SK-N-MC (cell line): ENCODE data around the gene CUX1.

Experiments
- DNase-seq: peaks from one replicate; pipeline ENCODE4 v3.0.0-alpha.2; 2011; ENCODE audit warnings: low read depth, low spot score
- H3K27ac ChIP-seq: fragments of 200-600 bp; sonication (generic); 2 replicates; pipeline ENCODE4 v1.5.1; 2016; ENCODE audit warnings: mixed run types
- H3K36me3 ChIP-seq: fragments of 200-600 bp; sonication (generic); 2 replicates; pipeline ENCODE4 v1.6.1; 2017; ENCODE audit warnings: antibody characterized with exemption, low read length, mixed read lengths; ENCODE audit not compliant: insufficient read depth
- H3K4me3 ChIP-seq: fragments of 200-600 bp; sonication (generic); 2 replicates; pipeline ENCODE4 v1.5.1; 2016
- H3K9ac ChIP-seq: fragments of 200-600 bp; sonication (generic); 2 replicates; pipeline ENCODE4 v1.8.0; 2017; ENCODE audit warnings: mixed run types, mixed read lengths; ENCODE audit not compliant: insufficient read length
- H3K9me3 ChIP-seq: fragments of 200-600 bp; sonication (generic); 2 replicates; pipeline ENCODE4 v1.6.1; 2017; ENCODE audit warnings: low read depth, mild to moderate bottlenecking, antibody characterized with exemption, low read length, moderate library complexity, mixed read lengths
- EZH2 ChIP-seq: fragments of 200-600 bp; sonication (generic); IDR thresholded peaks from one replicate; pipeline ENCODE4 v1.6.1; 2017; ENCODE audit warnings: antibody characterized with exemption
- FOXP2 ChIP-seq: optimal IDR thresholded peaks from 2 replicates; pipeline ENCODE3; 2011; ENCODE audit warnings: mild to moderate bottlenecking, moderate library complexity; ENCODE audit not compliant: insufficient read depth; ENCODE audit errors: extremely low read length, control extremely low read depth
- POLR2AphosphoS5 ChIP-seq: IDR thresholded peaks from 2 replicates; pipeline ENCODE4 v1.6.1; 2012; ENCODE audit warnings: mild to moderate bottlenecking, low read depth, low read length, borderline replicate concordance

The CUX1 gene

GRCh38 chr7:102262546-102262945 lies 445.1 kb downstream of the CUX1 start:
- Histone ChIP-seq H3K9me3 (no peaks in the 10 kb centered on the region), H3K9ac (no peak overlapping the region), H3K27ac (no peak overlapping the region), H3K36me3 (no peaks in the 10 kb centered on the region), H3K4me3 (no peak overlapping the region)
- no peak for DNase-seq
- no peak for TF ChIP-seq FOXP2
- TF ChIP-seq POLR2AphosphoS5: no peak
- no peak for TF ChIP-seq EZH2

GRCh38 chr7:102264367-102264891 lies 447.0 kb downstream of the CUX1 start:
- no peak overlapping the region for H3K4me3 ChIP-seq
- DNase-seq: no peak
- H3K36me3 ChIP-seq: no peaks in the 10 kb centered on the region
- H3K27ac ChIP-seq: no peak overlapping the region
- H3K9me3 ChIP-seq: no peaks in the 10 kb centered on the region
- no peak overlapping the region for H3K9ac ChIP-seq
- TF ChIP-seq FOXP2: no peak
- no peak for TF ChIP-seq EZH2
- no peak for TF ChIP-seq POLR2AphosphoS5

GRCh38 chr7:102266541-102266940 lies 449.1 kb downstream of the CUX1 start:
- TF ChIP-seq POLR2AphosphoS5 (no peak), FOXP2 (no peak), EZH2 (no peak)
- H3K27ac ChIP-seq: no peak overlapping the region
- H3K4me3 ChIP-seq: no peak overlapping the region
- H3K9ac ChIP-seq: no peak overlapping the region
- H3K36me3 ChIP-seq: no peaks in the 10 kb centered on the region
- DNase-seq: no peak
- no peaks in the 10 kb centered on the region for H3K9me3 ChIP-seq

DNA sequence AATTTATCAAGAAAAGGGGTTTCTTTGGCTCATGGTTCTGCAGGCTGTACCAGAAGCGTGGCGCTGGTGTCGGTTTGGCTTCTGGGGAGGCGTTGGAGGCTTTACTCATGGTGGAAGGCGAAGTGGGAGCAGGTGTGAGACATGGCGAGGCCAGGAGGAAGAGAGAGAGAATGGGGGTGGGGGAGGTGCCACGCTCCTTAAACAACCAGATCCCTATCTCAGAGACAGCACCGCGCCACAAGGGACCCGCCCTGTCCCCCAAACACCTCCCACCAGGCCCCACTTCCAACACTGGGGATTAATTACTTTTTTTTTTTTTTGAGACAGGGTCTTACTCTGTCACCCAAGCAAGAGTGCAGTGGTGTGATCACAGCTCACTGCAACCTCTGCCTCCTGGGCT lies 451.2 kb downstream of the CUX1 start:
- Histone ChIP-seq H3K36me3 (no peaks in the 10 kb centered on the region), H3K9ac (no peak overlapping the region), H3K9me3 (no peaks in the 10 kb centered on the region), H3K4me3 (no peak overlapping the region), H3K27ac (no peak overlapping the region)
- TF ChIP-seq FOXP2 (no peak), POLR2AphosphoS5 (no peak), EZH2 (no peak)
- no peak for DNase-seq

GRCh38 chr7:102270178-102270887 lies 452.9 kb downstream of the CUX1 start:
- Histone ChIP-seq H3K4me3 (no peak overlapping the region), H3K9me3 (no peaks in the 10 kb centered on the region), H3K36me3 (no peaks in the 10 kb centered on the region), H3K9ac (no peak overlapping the region), H3K27ac (no peak overlapping the region)
- TF ChIP-seq FOXP2 (no peak), EZH2 (no peak), POLR2AphosphoS5 (no peak)
- DNase-seq: no peak

- Histone ChIP-seq H3K36me3 (no peaks in the 10 kb centered on the region), H3K4me3 (no peak overlapping the region), H3K9ac (no peak overlapping the region), H3K27ac (no peak overlapping the region), H3K9me3 (no peaks in the 10 kb centered on the region)
- DNase-seq: no peak
- TF ChIP-seq FOXP2 (no peak), POLR2AphosphoS5 (no peak), EZH2 (no peak)
These were observed 453.9 kb downstream of the CUX1 start for GRCh38 chr7:102271158-102271798.

DNA sequence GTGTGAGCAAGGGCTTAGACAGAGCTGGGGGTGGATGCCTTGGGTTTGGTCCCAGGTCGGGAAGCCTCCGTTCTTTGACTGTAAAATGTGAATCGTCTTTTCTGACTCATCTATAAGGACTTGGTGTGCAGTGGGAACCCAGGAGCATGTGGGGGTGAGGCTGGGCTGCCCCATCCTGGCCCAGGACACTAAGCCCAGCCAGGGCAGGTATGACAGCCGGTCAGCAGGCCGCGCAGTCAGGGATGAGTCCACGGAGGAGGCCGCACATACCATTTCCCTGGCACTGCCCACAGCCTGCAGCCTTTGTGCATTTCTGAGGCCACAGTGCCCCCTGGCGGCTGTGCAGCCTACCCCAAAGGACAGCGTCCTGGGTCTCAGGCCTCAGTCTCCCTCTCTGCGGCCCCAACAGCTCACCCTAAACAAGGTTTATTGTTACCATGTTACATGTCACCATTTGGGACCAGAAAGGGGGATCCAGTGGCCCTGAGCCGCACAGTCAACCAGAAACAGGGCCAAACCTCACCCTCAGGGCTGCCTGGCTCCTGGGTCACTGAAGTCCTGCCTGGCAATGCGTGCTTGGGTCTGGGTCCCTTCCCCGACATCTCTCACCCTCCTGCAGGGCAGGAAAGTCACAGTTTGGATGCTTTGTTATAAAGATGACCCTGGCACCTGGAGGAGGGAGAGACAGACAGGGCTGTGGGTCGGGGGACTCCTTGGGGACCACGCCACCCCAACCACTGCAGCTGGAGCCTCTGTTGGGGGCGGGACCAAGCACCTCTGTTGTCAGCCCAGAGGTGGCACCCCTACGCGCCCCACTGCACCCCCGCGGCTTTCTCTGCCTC lies 454.9 kb downstream of the CUX1 start:
- Histone ChIP-seq H3K9ac (no peak overlapping the region), H3K9me3 (no peaks in the 10 kb centered on the region), H3K27ac (no peak overlapping the region), H3K4me3 (no peak overlapping the region), H3K36me3 (no peaks in the 10 kb centered on the region)
- no peak for TF ChIP-seq FOXP2
- no peak for TF ChIP-seq EZH2
- DNase-seq: no peak

DNA sequence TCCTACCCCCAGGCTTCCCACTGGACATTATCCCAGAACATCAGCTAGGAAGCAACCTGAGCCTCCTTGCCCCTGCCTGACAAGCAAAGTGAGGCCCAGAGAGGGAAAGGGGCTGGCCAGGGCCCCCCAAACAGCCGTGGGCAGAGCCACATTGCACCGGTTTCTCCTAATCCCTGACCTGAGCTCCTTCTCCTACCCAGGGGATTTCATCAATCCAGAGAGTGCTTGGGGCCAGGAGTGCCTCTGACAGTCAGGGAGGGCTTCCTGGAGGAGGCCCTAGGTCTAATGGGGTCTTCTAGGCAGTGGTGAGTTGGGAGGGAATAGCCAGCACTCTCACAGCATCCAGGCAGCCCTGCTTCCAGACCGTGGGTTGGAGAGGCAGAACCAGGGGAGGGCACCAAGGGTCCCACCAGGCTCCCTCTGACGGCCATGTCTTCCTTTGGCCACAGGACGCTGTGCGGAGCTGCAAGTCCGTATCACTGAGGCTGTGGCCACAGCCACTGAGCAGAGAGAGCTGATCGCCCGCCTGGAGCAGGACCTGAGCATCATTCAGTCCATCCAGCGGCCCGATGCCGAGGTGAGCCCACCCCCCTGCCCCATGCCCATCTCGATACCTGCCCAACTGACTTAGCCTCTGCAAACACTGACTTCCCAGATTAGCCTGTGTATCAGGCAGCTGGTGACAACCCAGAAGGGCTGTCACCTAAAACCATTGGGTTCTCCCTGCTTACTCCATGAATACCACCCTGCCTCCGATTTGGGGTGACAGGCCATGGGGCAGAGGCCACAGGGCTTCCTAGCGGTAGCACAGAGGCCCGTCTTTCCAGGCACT lies 455.7 kb downstream of the CUX1 start:
- no peak overlapping the region for H3K27ac ChIP-seq
- H3K9ac ChIP-seq: no peak overlapping the region
- no peak for DNase-seq
- no peak overlapping the region for H3K4me3 ChIP-seq
- no peaks in the 10 kb centered on the region for H3K9me3 ChIP-seq
- no peak for TF ChIP-seq EZH2
- no peak for TF ChIP-seq POLR2AphosphoS5
- no peak for TF ChIP-seq FOXP2
- H3K36me3 ChIP-seq: no peaks in the 10 kb centered on the region
